Nephron progenitor cell (in vitro differentiated cells): Measurements from ENCODE around the gene TESK2.
"Not testable (repeated sequence)": the region's sequence is repeated elsewhere in the genome, so short reads cannot be mapped to it uniquely, and the experiment has no call there.

Source experiments
- DNase-seq: peaks from one replicate; pipeline ENCODE4 v3.0.0; 2021
- H3K27ac Mint-ChIP-seq: 2 replicates; pipeline ENCODE4 v1.8.0; 2021; ENCODE audit warnings: mild to moderate bottlenecking, moderate library complexity, mixed read lengths
- H3K27me3 Mint-ChIP-seq: 2 replicates; pipeline ENCODE4 v1.8.0; 2021; ENCODE audit warnings: mild to moderate bottlenecking, low read depth, mixed read lengths; ENCODE audit not compliant: poor library complexity
- H3K36me3 Mint-ChIP-seq: 2 replicates; pipeline ENCODE4 v1.8.0; 2021; ENCODE audit warnings: low read depth, mixed read lengths
- H3K4me1 Mint-ChIP-seq: 2 replicates; pipeline ENCODE4 v1.8.0; 2021; ENCODE audit warnings: mixed read lengths
- H3K4me3 Mint-ChIP-seq: 2 replicates; pipeline ENCODE4 v1.8.0; 2021; ENCODE audit warnings: mild to moderate bottlenecking, moderate library complexity, mixed read lengths
- H3K9me3 Mint-ChIP-seq: 2 replicates; pipeline ENCODE4 v1.8.0; 2021; ENCODE audit warnings: mild to moderate bottlenecking, moderate library complexity, mixed read lengths
- TF ChIP-seq, protein P1 (sequence below): fragments of 200-600 bp; sonication (generic); IDR thresholded peaks from 2 replicates; pipeline ENCODE4 v1.5.0; 2021; ENCODE audit warnings: antibody characterized with exemption

Gene TESK2

DNA sequence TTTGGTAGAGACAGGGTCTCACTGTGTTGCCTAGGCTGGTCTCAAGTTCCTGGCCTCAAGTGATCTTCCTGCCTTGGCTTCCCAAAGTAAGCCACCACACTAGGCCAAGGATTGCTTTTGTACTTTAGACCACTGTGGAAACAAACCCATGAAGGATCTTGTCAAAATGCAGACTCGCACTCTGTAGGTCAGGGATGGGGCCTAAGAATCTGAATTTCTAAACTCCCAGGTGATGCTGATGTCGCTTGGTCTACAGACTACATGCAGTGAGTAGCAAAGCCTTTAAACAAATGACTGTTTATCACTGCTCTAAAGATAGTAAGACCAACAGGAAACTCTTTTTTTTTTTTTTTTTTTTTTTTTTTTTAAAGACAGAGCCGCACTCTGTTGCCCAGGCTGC lies 96.6 kb downstream of the TESK2 start:
- no peak for DNase-seq
- Mint-ChIP-seq H3K4me3 (no peak overlapping the region), H3K36me3 (no peaks in the 10 kb centered on the region), H3K9me3 (no peaks in the 10 kb centered on the region), H3K27me3 (no peaks in the 10 kb centered on the region), H3K4me1 (peaks cover 5% of the 10 kb centered on the region), H3K27ac (no peak overlapping the region)
- TF ChIP-seq, protein P1, sequence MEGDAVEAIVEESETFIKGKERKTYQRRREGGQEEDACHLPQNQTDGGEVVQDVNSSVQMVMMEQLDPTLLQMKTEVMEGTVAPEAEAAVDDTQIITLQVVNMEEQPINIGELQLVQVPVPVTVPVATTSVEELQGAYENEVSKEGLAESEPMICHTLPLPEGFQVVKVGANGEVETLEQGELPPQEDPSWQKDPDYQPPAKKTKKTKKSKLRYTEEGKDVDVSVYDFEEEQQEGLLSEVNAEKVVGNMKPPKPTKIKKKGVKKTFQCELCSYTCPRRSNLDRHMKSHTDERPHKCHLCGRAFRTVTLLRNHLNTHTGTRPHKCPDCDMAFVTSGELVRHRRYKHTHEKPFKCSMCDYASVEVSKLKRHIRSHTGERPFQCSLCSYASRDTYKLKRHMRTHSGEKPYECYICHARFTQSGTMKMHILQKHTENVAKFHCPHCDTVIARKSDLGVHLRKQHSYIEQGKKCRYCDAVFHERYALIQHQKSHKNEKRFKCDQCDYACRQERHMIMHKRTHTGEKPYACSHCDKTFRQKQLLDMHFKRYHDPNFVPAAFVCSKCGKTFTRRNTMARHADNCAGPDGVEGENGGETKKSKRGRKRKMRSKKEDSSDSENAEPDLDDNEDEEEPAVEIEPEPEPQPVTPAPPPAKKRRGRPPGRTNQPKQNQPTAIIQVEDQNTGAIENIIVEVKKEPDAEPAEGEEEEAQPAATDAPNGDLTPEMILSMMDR = no peak

DNA sequence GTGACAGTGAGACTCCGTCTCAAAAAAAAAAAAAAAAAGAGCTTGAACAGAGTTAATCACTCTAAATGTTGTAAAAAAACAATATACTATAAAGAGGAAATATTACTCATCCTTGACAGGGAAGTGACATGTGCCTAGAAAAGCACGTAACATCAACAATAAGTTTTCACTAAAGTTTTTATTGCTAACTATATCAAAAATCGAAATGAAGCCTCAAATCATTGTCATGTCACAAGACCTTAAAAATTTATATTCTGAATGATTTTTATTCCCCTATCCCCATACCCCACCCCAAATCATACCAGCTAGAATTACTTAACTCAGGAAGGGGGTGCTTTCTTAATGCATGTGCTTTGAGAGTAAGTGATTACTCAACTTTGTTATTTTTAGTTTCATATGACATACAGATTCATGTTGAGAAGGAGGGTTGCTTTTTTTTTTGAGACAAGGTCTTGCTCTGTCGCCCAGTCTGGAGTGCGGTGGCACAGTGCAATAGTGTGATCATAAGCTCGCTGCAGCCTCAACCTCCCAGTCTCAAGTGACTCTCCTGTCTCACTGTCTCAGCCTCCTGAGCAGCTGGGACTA lies 97.2 kb downstream of the TESK2 start:
- Mint-ChIP-seq H3K27me3 (no peaks in the 10 kb centered on the region), H3K9me3 (no peaks in the 10 kb centered on the region), H3K27ac (no peak overlapping the region), H3K4me3 (no peak overlapping the region), H3K36me3 (no peaks in the 10 kb centered on the region), H3K4me1 (peaks cover 5% of the 10 kb centered on the region)
- TF ChIP-seq, protein P1 = no peak
- DNase-seq = no peak

DNA sequence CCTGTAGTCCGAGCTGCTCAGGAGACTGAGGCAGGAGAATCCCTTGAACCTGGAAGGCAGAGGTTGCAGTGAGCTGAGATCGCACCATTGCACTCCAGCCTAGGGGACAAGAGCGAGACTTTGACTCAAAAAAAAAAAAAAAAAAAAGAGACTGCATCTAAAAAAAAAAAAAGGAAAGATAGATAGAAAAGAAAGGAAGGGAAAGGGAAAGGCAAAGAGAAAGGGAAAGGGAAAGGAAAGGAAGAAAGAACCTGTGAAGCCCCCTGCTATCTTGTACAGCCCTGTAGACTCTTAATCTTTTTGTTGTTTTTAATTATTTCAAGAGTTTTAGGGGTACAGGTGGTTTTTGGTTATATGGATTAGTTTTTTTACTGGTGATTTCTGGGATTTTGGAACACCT lies 104.7 kb downstream of the TESK2 start:
- Mint-ChIP-seq H3K36me3 (no peaks in the 10 kb centered on the region), H3K4me3 (no peak overlapping the region), H3K27ac (no peak overlapping the region), H3K9me3 (no peaks in the 10 kb centered on the region), H3K27me3 (peaks cover 12% of the 10 kb centered on the region), H3K4me1 (no peaks in the 10 kb centered on the region)
- TF ChIP-seq, protein P1 = no peak
- DNase-seq = no peak

DNA sequence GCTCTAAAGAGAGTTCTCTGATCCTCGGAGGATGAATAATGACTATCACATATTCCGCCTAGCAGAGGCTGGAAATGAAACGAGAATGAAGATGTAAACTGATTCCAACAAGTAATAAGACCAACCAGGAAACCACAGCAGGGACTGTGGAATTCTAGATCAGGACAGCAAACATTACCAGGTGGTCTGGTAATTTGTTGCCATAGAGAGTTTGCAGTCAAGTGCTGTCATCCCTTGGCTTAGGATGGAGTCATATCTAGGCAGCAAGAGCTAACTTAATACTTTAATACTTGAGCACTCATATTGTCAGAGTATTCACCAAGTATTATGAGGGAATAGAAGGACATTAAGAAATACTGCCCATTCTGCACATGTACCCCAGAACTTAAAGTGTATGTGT lies 105.7 kb downstream of the TESK2 start:
- Mint-ChIP-seq H3K9me3 (no peaks in the 10 kb centered on the region), H3K4me3 (no peak overlapping the region), H3K36me3 (no peaks in the 10 kb centered on the region), H3K27me3 (peaks cover 12% of the 10 kb centered on the region), H3K4me1 (no peaks in the 10 kb centered on the region), H3K27ac (no peak overlapping the region)
- DNase-seq = no peak
- TF ChIP-seq, protein P1 = no peak

DNA sequence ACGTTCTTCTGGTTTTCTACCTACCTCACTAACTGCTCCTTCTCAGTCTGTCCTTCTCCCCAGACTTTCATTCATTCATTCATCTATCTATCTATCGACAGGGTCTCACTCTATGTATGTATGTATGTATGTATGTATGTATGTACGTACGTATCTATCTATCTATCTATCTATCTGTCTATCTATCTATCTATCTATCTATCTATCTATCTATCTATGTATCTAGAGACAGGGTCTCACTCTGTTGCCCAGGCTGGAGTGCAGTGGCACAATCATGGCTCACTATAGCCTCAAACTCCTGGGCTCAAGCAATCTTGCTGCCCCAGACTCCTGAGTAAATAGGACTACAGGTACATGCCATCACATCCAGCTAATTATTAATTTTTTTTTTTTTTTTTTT lies 106.8 kb downstream of the TESK2 start:
- not testable (repeated sequence) for H3K27ac Mint-ChIP-seq, H3K9me3 Mint-ChIP-seq, H3K4me3 Mint-ChIP-seq, H3K4me1 Mint-ChIP-seq, H3K36me3 Mint-ChIP-seq, DNase-seq
- peaks cover 12% of the 10 kb centered on the region for H3K27me3 Mint-ChIP-seq

DNA sequence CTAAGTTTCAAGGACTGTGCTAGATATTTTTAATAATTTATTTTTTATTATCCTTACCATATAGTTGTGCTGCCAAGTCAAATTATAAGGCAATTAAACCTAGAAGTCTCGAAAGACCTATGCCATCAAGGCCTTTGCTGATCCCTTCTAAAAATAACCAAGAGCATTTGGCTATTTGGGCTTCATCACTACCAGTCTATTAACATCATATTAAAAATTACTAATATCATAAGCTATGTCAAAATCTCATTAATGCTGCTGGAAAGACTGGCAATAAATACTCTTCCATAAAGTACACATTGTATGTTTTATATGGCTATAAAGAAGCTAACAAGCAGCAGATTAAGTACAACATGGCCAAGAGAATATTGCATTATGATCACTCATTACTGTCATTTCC lies 107.8 kb downstream of the TESK2 start:
- Mint-ChIP-seq H3K4me3 (no peak overlapping the region), H3K27ac (no peak overlapping the region), H3K27me3 (peaks cover 12% of the 10 kb centered on the region), H3K36me3 (no peaks in the 10 kb centered on the region), H3K9me3 (no peaks in the 10 kb centered on the region), H3K4me1 (no peaks in the 10 kb centered on the region)
- TF ChIP-seq, protein P1 = no peak
- DNase-seq = no peak
